IPS-18c (cell line): ENCODE results near the gene KCND3.

Source experiments
- H3K4me3 ChIP-seq: 2 replicates; pipeline ENCODE4 v1.7.0; 2013; ENCODE audit warnings: low read depth, mild to moderate bottlenecking, low read length, moderate library complexity; ENCODE audit not compliant: insufficient read depth
- H3K9me3 ChIP-seq: one replicate; pipeline ENCODE4 v1.6.1; 2013; ENCODE audit warnings: mild to moderate bottlenecking, low read length, moderate library complexity; ENCODE audit not compliant: control insufficient read depth, insufficient read depth

The KCND3 gene

GRCh38 chr1:111908011-111908621 lies 81.4 kb downstream of the KCND3 start:
- Histone ChIP-seq H3K9me3 (no peaks in the 10 kb centered on the region), H3K4me3 (no peak overlapping the region)

DNA sequence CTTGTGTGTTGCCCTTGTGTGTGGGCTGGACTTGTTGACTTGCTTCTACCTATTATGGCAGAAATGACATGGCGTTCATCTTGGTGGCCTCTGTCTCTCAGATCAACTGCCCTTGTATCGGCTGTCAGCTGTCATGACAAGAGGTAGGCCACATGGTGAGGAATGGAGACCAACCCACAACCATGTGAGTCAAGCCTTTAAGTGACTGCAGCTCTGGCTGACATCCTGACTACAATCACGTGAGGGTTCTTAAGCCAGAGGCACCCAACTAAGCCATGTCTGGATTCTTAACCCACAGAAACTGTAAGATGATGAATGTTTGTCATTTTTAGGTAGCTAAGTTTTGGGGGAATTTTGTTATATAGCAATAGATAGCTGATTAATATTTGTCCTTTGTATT lies 82.1 kb downstream of the KCND3 start:
- no peak overlapping the region for H3K4me3 ChIP-seq
- no peaks in the 10 kb centered on the region for H3K9me3 ChIP-seq

DNA sequence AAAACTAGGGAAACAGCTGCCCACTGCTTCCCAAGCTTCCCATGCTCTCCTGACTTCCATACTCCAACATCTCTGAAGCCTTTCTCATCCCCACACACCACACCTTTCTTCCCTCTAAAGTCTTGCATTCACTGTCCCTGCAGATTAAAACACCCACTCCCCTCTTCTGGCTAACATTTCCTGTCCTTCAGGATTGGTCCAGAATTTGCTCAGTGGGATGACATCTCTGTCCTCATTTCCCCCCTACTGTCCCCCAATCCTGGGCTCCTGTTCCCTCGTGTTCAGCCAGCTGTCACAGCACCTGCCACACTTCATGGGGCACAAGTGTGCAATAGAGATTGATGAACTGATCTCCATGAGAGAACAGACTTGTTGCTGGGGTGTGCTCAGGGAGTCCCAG lies 82.7 kb downstream of the KCND3 start:
- no peak overlapping the region for H3K4me3 ChIP-seq

DNA sequence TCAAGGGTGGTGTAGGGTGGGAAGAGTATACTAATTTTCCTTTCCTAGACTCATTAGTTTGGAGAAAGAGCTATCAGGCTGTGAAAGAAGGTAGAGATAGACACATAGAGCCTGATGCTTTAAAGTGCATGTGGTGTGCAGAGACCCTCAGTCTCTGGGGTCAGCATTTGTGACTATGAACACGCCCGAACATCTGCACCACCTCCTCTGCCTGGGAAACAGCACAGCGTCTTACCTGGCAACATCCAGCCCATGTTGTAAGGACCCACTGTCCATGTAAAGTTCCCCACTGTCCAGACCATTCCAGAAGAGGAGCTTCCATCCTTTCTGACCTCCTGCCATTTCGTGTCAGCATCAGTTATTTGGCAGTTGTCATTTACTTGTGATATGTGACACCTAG lies 83.4 kb downstream of the KCND3 start:
- no peak overlapping the region for H3K4me3 ChIP-seq
- H3K9me3 ChIP-seq: no peaks in the 10 kb centered on the region

More for the DNA sequence above, 82.7 kb downstream of the KCND3 start:
- no peaks in the 10 kb centered on the region for H3K9me3 ChIP-seq

- no peak overlapping the region for H3K4me3 ChIP-seq
- no peaks in the 10 kb centered on the region for H3K9me3 ChIP-seq
Observed at GRCh38 chr1:111904478-111905218, 84.8 kb downstream of the KCND3 start.

DNA sequence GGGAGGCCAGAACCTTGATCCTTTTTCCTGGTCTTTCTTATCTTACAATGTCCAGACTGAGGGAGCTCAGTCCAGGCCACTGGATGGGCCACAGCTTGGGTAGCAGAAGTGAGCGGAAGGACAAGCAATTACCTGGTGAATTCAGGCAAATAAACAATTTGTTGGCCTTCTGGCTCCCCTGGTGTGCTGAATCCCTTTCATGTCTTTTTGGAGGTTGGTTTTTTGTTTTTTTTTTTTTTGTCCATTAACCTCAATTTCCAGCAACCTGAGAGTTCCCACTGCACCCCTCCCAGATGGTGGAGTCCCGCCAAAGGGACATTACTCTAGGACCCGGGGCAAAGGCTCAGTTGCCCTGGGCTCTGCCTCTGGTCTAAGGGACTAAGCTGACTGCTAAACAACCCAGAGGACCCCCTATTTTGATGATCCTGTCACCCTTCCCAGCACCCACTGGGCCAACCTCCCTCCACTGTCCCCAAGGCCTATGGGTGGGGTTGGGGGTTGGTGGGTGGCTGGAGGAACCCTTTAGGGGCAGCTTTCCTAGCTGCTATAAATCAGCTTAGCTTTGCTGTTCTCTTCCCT lies 85.5 kb downstream of the KCND3 start:
- Histone ChIP-seq H3K4me3 (no peak overlapping the region), H3K9me3 (peaks cover 2% of the 10 kb centered on the region)

DNA sequence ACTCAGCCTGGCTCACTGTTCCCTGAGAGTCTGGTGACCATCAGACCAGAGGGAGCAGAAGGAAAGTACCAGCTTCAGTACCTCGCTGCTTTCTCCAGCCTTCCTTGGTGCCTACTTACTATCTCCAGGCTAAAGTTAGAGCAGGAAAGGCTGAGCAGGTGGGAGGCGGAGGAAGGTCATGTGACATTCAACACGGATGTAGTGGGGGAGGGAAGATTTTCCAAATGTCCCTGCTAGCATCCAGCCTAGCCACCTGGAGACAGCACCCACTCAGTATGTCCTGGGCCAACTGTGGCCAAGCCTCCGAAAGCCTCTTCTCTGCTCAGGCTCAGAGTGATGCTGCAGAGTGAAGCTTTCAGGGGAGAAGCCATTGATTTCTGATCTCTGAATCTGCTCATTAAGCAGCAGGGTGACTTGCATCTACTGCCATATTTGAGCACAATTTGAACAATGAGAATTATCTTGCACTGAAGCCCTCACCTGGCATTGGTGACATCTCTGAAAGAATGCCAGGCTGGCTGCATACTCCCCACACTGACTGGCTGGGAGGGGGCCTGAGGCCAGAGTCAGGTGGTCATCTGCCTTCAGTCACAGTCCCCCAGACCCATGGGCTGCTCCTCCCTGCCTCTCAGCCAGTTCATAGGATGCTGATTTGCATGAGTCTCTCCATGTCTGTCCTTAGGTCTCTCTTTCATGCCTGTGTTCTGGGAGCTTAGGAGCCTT lies 86.2 kb downstream of the KCND3 start:
- H3K9me3 ChIP-seq: peaks cover 2% of the 10 kb centered on the region
- H3K4me3 ChIP-seq: no peak overlapping the region

GRCh38 chr1:111895469-111895868 lies 94.0 kb downstream of the KCND3 start:
- peaks cover 2% of the 10 kb centered on the region for H3K9me3 ChIP-seq

GRCh38 chr1:111895017-111895416 lies 94.5 kb downstream of the KCND3 start:
- H3K4me3 ChIP-seq: no peak overlapping the region
- H3K9me3 ChIP-seq: peaks cover 2% of the 10 kb centered on the region

More at GRCh38 chr1:111895469-111895868, 94.0 kb downstream of the KCND3 start:
- H3K4me3 ChIP-seq: no peak overlapping the region

GRCh38 chr1:111894497-111894896 lies 95.0 kb downstream of the KCND3 start:
- Histone ChIP-seq H3K4me3 (no peak overlapping the region), H3K9me3 (peaks cover 2% of the 10 kb centered on the region)

DNA sequence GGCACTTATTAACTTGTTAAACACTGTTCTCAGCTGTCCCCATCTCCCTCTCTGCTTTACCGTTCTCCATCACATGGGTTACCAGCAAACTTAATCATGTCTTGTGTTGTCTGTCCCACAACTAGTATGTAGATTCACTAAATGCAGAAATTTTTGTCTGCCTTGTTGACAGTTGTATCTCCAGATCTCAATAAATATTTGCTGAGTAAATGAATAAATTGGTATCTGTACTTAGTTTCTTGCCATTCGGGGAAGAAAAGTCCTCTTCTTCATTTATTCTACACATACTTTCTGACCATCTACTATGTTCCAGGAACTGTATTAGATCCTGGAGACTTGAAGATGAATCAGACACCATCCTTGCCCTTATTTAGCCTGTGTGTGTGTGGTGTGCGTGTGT lies 97.9 kb downstream of the KCND3 start:
- H3K4me3 ChIP-seq: no peak overlapping the region
- H3K9me3 ChIP-seq: no peaks in the 10 kb centered on the region

DNA sequence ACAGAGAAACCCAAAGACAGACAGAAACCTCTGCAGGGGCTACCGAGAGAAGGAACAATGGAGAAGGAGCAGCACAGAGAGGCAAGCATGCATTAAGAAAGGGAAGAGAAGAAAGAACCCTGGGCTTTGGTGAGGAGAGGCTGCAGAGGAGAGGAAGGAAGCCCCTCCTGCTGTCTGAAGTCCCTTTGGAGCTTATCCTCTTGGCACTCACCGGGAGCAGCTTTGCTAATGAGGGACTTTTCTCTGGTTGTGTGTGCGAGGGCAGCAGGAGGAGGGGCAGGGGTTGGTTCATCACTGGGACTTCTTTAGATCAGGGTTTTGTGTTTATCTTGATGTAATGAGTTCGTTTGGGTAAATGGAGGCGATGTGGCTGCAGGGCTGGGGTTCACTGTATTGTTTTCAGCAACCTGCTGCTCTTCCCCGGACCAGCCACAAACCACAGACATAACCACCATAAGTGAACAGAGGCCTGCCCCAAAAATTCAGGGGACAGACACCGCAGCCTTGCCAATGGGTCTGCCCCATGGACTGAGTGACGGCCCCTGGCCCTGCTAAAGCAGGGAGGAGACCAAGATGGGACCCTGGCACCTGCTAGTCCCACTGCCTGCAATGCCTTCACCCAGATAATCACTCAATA lies 100.6 kb downstream of the KCND3 start:
- H3K9me3 ChIP-seq: no peaks in the 10 kb centered on the region
- H3K4me3 ChIP-seq: no peak overlapping the region

DNA sequence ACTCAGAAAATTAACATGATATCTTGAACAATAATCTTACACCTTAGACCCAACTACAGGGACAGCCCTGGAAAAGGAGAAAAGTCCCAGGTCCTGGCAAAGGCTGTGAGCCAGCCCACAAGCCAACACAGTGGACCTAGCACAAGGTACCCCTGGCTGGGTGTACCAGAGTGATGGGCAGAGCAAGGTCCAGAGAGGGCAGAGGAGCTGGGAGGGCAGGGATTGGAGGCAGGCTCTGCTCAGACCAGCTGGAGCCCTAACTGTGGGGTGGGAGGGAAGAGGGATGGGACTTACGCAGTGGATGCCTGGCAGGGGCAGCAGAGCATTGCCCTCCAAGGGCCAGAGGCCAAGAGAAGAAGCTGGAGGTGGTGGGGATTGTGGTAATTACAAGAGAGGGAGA lies 101.6 kb downstream of the KCND3 start:
- Histone ChIP-seq H3K9me3 (no peaks in the 10 kb centered on the region), H3K4me3 (no peak overlapping the region)

- Histone ChIP-seq H3K9me3 (no peaks in the 10 kb centered on the region), H3K4me3 (no peak overlapping the region)
Observed at GRCh38 chr1:111887385-111887784, 102.1 kb downstream of the KCND3 start.

- Histone ChIP-seq H3K4me3 (no peak overlapping the region), H3K9me3 (no peaks in the 10 kb centered on the region)
Observed at GRCh38 chr1:111886741-111887140, 102.7 kb downstream of the KCND3 start.

DNA sequence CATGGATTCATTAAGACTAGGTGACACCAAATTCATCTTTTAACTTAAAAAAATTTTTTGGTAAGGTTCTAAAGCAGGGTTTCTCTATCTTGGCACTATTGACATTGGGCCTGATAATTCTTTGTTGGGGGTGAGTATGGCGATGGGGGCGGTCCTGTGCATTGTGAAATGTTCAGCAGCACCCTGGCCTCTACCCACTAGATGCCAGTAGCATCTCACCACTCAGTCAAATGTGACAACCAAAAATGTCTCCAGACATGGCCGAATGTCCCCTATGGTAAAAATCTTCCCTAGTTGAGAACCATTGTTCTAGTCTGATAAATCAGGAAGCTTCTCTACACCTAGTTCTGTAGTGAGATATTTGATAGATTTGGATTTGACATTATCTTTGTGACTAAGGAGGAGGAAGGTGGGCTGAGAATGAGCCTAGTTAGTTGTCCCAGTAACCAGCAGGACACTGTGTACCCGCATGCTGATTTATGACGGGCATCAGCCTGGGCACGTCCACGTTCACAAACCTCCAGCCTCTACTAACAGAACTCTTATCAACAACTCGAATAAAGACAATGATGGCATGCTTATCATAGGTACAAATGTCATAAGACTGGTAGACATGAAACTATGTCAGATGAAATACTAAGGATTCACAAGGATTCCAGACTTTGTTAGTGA lies 104.6 kb downstream of the KCND3 start:
- Histone ChIP-seq H3K9me3 (no peaks in the 10 kb centered on the region), H3K4me3 (no peak overlapping the region)

GRCh38 chr1:111882986-111883560 lies 106.4 kb downstream of the KCND3 start:
- Histone ChIP-seq H3K9me3 (no peaks in the 10 kb centered on the region), H3K4me3 (no peak overlapping the region)
